Medulla oblongata (tissue), 1 donor: ENCODE data around the gene SYT2.
"Not testable (repeated sequence)": the region's sequence is repeated elsewhere in the genome, so short reads cannot be mapped to it uniquely, and the experiment has no call there.

Experiments used
- DNase-seq: peaks from one replicate; pipeline ENCODE4 v3.0.0-alpha.2; 2015; ENCODE audit errors: extremely low spot score

Gene SYT2

GRCh38 chr1:202623075-202623474, 87.2 kb downstream of the SYT2 start:
- no peak for DNase-seq

GRCh38 chr1:202622388-202622787, 87.9 kb downstream of the SYT2 start:
- DNase-seq: no peak

DNA sequence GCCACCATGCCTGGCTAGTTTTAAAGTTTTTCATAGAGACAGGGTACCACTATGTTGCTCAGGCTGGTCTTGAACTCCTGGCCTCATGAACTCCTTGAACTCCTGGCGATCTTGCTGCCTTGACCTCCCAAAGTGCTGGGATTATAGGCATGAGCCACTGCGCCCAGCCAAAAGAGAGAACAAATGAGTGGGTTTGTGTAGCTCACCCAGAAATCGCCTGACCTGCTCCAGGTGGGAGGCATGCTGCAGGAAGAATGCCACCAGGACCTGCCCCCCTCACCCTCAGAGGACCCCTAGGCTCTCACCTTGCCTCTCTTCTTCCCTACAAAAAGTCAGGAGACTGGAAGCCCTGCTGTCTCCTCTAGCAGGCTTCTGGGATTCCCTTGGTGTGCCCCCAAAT, 88.8 kb downstream of the SYT2 start:
- DNase-seq: no peak

GRCh38 chr1:202620036-202620435, 90.2 kb downstream of the SYT2 start:
- DNase-seq: not testable (repeated sequence)

- DNase-seq: no peak
These were observed 90.7 kb downstream of the SYT2 start for GRCh38 chr1:202619505-202619904.

GRCh38 chr1:202619012-202619411, 91.2 kb downstream of the SYT2 start:
- DNase-seq: not testable (repeated sequence)

DNA sequence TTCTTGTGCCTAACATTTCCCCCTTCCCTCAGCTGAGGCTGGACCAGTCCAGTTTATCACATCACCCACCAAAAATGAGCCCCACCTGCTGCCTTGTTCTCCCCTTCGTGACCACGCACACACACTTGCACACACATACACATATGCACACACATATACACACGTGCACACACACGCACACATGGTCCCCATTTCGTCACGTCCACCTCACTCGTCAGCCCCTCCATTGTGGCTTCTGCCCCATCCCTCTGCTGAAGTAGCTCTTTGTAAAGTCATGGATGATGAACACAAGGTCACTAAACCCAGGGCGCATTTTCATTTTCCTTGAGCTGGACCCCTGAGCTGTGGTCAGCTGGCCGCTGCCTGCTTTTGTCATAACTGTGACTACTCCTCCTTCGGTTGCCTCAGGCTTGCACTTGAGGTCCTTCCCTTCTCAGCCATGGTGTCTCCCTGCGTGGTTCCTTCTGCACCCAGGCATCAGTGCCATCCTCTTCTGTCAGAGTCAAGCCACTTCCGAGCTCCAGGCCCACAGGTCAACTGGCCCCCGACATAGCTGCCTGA, 93.8 kb downstream of the SYT2 start:
- DNase-seq: no peak

DNA sequence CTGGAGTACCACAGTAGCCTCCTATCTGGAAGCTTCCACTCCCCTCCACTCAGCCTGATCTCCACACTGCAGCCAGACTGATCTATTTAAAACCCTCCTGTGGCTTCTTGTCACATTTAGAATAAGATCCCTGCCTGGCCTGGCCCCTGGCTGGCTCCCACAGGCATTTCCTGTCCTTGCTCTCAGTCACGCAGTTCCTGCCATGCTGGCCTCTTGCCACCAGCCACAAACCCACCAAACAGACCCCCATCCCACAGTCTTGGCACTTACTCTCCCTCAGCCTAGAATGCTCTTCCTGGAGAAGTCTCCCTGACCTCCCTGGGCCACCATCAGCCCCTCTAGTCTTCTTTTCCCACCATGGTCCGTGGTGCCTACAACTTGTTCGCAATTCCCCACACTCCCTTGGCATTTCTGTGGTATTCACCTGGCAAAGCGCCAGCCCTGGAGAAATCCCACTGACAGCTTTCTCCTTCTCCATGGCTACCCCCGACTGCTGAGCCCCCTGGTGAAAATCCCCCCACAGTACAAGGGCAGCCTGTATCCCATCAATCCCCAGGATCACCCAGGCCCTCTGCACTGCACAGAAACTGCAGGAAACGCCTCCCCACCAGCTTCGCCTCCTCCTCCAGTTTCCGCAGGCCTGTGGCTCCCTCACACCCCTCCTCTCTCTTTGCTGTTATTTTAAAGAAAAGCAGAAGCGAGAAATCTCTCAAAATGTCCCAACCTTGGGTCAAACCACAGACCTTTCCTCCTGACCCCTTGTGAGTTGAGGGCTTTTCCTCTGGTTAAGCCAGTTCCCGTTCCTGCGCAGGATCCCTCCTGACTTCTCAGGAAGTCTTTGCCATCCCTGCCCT, 94.5 kb downstream of the SYT2 start:
- peak; percentile 77 for DNase-seq

DNA sequence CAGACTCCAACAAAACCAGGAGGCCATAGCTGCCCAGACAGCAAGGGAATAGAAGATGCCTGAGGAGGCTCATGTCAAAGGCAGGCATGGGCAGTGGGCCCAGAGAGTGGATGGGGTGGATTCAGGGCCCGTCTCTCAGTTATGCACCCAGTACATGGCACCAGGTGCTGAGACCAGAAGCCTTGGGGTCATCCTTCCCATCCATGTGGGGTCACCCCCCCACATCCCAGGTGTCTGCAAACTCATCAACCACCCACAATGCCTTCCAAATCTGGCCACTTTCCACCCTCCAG, 95.1 kb downstream of the SYT2 start:
- DNase-seq: not testable (repeated sequence)

DNA sequence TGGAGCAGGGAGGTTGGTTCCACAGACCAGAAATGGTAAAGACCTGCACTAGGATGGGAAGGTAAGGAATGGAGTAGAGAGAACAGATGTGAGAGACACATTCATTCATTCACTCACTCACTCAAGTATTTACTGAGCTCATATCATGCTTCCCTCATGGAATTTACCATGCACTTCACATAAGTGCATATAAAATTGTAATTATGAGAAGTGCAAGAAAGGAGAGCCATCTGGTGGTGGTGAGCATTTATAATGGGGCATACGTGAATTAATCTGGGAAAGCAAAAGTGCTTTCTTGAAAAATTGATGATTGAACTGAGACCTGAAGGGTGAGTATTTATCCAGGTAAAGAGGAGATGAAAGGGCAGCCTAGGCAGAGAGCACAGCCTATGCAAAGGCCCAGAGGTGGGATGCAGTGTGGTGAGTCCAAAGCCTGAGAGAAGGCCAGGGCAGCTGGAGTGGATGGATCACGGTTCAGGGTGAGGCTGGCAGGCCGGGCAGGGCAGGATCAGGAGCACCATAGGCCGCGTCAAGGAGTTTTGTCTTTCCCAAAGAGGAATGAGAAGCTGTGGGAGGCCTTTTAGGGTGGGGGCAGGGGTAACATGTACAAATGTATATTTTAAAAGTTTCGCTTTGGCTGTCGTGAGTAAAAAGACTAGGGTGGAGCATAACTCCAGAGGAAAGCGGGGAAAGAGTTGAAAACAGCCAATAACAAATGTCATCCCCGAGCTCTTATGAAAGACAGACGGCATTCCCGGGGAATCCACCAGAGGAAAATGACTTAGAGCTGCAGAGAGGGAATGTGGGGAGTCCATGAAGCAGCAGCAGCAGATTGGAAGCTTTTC, 95.7 kb downstream of the SYT2 start:
- DNase-seq: not testable (repeated sequence)

- DNase-seq: no peak
These were observed 96.7 kb downstream of the SYT2 start for GRCh38 chr1:202613571-202613970.

- not testable (repeated sequence) for DNase-seq
These were observed 98.2 kb downstream of the SYT2 start for GRCh38 chr1:202612036-202612435.

DNA sequence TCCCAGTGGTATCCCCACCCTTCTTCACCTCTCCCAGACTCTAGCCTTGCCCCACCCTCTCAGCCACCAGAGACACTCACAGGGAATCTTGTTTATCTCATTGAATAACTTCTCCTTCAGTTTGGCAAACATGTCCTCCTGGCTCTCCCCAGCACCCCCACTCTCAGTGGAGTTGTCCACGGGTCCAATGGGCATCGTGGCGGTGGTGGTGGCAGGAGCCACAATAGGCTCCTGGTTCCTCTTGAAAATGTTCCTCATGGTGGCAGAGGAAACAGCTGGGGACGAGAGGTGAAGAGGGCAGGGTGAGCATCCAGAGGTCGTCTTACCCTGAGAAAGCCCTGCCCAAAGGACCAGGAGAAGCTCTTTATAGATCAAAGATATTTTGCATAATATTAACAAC, 104.7 kb downstream of the SYT2 start:
- DNase-seq: no peak

DNA sequence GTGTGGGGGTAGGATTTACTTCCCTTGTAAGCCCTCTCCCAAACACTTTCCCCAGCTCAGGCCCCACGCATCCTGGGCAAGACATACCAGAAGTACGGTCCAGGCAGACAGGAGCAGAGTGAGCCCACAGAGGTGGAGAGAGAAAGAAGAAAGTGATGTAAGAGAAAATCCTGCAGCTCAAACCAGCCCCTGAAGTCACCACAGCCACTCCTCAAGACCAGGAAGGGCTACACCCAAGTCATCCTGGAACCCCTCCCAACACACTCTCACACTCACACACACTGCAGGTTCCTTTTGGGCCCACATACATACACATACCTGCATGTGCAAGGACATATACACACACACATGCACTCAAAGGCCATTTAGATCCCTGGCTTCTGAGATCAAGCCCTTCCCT, 106.8 kb downstream of the SYT2 start:
- DNase-seq: no peak

- no peak for DNase-seq
These were observed 109.7 kb downstream of the SYT2 start for GRCh38 chr1:202600432-202601041.

DNA sequence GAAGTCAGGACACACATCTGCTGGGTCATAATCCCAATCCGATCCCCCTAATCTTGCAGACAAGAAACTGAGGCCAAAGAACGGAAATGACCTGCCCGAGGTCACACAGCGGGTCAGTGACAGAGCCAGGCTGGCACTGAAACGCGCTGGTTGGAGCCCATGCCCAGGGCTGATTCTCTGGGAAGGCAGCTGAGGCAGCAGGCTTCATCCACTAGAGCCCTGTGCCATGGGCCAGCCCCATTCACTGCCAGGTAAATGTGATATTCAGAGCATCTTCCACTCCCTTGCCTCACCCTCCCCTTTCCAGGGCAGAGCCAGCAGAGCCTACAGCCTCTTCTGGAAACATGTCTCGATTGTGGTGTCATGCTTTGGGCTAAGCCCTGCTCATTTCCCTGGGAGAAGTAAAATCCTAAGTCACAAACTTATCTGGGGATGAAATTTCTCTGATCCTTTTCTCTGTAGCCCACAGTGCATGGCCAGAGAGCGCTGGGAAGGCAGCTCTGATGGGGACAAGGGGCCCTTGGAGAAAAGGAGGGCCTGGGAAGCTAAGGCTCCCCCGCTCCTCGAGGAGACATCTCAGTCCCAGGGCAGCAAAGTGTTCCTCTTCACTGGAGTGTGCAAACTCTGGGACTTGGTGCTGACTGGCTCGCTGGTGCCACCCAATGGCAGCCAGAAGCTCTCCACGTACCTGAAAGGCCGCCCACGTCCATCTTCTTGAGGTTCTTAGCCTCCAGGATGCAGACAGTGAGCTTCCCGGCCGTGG, 110.4 kb downstream of the SYT2 start:
- peak; percentile 29 for DNase-seq

DNA sequence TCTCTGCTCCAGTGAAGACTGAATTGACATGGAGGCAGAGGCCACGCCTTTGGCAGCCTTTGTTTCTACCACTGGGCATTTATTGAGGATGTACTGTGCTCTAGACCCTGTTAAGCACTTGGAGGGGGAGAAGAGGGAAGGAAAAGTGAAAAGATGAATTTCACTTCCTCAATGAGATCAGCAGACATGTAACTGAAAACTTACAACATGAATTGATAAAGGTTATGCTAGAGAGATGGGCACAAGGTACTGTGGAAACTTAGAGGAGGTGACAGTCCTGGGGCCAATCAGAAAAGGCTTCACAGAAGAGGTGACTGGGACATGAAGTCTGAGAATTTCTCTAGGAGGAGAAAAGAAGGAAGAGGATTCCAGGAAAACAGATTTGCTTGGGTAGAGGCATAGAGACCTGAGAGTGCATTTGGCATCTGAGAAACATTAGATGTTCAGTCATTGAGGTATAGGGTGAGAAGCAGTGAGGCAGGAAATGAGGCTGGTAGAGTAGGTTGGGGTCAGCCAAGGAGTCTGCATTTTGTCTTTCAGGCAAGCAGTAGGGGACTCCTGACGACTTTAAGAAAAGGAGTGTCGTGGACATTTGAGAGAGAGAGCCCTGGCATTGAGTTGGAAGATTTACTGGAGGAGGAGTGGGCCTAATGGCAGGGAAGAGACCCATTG, 113.0 kb downstream of the SYT2 start:
- no peak for DNase-seq

DNA sequence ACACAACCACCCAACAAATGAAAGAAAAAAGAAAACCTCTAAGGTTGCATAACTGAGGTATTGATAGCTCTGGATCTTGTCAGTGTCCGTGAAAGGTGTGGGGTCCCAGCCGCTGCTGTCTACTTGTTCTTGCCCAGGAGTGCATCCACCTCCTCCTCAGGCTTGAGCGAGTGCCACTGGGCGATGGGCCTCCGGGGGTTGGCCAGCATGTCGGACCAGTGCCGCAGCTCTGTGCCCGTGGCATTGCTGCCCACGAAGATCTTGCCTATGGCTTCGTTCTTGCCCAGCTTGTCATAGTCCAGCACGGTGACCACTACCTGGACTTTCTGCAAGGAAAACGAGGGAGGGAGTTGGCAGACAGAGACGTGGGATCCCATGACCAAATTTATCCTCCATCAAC, 113.6 kb downstream of the SYT2 start:
- DNase-seq: no peak

DNA sequence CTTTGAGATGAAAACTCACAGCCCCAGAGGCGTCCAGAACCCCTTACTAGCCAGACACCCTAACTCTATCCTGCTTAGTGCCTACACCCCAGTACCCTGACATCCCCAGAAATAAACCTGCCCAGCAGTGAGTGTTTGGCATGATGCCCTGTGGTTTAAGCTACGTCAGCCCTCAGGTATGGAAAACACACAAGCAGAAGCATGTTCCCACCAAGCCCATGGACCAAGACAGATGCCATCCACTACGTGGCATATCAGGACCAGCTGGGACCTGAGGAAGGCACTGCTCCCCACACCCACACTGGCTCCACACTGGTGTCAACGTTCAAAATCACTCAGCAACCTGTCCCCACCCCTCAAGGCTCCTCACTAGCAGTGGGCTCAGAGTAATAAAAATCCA, 116.4 kb downstream of the SYT2 start:
- no peak for DNase-seq

GRCh38 chr1:202592146-202592545, 118.1 kb downstream of the SYT2 start:
- no peak for DNase-seq

DNA sequence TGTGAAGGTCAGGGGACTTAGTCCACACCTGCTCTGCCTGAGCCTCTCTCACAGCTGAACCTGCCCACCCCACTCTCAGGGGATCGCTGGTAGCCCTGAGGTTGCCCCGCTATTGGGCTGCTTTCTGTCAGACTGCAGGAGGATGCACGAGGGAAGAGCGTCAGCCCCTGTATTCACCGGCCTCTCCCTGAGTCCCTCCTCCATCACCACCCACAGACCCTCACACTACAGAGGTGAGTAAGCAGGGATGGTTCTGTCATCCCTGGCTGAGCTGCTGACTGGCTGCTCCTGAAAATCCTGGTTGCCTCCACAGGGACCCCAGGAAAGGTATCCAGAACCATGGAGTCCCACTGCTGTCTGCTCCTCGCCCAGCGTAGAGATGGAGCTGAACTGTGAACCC, 118.7 kb downstream of the SYT2 start:
- no peak for DNase-seq
